ENCODE data around the gene DEFB131A.
A peak's percentile ranks its signal among the peaks of the same experiment; 100 is the strongest.
"Not testable (repeated sequence)": the region's sequence is repeated elsewhere in the genome, so short reads cannot be mapped to it uniquely, and the experiment has no call there.

The DEFB131A gene

DNA sequence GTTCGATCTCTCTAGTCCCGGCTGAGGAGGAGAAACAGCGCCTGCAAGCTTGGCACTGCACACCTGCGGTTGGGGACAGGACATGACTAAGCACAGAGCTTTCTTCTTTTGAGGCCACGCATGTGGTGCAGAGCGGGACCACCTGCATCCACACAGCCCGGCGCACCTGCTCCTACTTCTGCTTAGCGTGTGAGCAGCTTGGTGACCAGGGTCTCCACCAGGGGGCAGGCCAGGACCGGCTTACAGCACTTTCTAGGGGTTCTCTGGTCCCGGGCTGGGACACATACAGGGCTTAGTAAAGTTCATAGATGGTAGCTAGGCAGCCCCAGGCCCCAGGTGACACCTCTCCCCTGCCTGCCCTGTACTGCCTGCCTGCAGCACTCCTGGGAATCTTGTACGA lies 51.2 kb downstream of the DEFB131A start:
- peak; percentile 65 for DNase-seq

DNA sequence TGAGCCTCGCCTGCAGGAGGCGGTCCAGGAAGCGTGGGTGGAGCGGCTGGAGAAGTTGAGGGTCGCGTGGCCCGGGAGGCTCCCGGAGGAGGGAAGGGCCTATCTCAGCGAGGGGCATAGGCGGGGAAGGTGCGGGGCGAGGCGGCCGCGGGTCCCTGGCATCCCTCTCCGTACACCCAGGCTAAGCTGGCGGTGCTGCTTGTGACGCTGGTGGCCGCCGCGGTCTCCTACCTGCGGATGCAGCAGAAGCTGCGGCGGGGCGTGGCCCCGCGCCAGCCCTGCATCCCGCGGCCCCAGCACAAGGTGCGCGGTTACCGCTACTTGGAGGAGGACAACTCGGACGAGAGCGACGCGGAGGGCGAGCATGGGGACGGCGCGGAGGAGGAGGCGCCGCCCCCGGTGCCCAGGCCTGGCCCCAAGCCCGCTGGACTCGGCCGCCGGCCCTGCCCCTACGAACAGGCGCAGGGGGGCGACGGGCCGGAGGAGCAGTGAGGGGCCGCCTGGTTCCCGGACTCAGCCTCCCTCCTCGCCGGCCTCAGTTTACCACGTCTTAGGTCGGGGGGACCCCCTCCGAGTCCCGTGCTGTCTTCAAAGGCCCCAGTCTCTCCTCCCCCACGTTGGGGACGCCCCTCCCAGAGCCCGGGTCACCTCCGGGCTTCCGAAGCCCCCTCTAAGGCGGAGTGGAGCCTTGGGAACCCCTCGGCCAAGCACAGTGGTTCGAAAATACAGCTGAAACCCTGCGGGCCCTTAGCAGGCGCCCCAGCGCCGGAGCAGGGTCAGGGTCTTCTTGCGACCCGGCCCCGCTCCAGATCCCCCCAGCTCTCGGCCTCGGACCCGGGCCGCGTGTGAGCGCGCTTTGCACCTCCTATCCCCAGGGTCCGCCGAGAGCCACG lies 53.6 kb downstream of the DEFB131A start:
- not testable (repeated sequence) for DNase-seq

GRCh38 chr4:9498468-9499040 lies 54.3 kb downstream of the DEFB131A start:
- DNase-seq = not testable (repeated sequence)

- DNase-seq = not testable (repeated sequence)
These were observed 55.8 kb downstream of the DEFB131A start for GRCh38 chr4:9499974-9500487.

Measured in activated CD4-positive, CD25-positive, alpha-beta regulatory T cell treated with anti-CD3 and anti-CD28 coated beads, Interleukin-2, amount 50 U/mL, for 72 hours (primary cell).